C1 segment of cervical spinal cord (tissue), 14 donors: ENCODE results near the gene SSB.
"Not testable (repeated sequence)": the region's sequence is repeated elsewhere in the genome, so short reads cannot be mapped to it uniquely, and the experiment has no call there.

Experiments used
- DNase-seq, 14 donors: peaks; one replicate each; lab custom pipeline; 2025; lab: John Stamatoyannopoulos, UW

SSB gene

GRCh38 chr2:169798718-169799592 is at the start of gene SSB:
Gene SSB, plus strand, starts transcription at chr2:169798871. Its CDS starts 2,090 bp downstream, at chr2:169800961.
- peak; percentile 21 to 92 (median 82) for DNase-seq

DNA sequence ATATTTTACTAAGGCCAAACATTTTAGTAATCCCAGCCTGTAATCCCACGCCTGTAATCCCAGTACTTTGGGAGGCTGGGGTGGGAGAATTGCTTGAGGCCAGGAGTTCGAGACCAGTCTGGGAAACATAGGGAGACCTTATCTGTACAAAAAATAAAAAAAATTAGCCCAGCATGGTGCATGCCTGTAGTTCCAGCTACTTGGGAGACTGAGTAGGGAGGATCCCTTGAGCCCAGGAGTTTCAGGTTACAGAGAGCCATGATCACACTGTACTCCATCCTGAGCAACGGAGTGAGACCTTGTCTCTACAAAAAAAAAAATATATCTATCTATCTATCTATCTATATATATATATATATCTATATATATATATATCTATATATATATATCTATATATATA is 45.9 kb upstream of the SSB start:
- no peak for DNase-seq

DNA sequence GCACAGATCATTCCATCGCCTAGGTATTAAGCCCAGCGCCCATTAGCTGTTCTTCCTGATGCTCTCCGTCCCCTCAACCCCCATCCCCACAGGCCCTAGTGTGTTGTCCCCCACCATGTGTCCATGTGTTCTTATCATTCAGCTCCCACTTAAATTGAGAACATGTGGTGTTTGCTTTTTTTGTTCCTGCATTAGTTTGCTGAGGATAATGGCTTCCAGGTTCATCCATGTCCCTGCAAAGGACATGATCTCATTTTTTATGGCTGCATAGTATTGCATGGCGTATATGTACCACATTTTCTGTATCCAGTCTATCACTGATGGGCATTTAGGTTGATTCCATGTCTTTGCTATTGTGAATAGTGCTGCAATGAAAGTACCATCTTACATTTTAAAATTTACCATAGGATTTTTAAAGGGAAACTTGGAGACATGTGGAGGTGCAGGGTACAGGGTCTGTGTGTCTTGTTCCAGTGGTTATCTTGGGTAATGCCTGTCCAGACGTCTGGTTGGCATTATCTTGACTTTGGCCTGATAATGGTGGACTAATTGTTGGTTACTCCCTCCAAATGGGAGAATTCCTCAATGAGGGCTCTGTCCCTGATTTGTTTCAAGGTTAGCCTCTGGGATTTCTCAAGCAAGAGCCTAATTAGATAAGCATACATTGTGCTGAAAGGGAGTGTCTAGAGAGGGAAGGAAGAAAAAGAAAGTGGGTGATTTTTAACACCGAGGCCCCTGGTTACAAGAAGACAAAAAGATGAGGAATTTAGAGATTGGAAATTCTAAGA is 43.4 kb upstream of the SSB start:
- no peak for DNase-seq

DNA sequence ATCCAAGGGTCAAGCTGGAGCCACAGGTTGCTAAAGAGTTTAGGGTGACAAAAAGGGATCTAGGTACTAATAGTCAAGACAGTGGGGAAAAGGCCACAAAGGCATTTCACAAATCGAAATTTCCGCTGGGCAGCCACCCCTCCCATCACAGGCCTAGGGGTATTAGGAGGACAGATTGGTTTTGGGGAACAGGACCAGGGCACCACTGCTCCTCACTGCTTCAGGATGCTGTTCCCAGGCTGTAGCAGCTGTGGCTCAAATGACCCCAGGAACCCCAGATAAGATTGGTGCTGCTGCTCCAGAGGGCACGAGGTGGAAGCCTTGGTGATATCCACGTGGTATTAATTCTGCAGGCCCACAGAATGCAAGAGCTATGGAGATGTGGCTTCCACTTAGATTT is 42.3 kb upstream of the SSB start:
- no peak for DNase-seq

- DNase-seq, result no peak
Observed at GRCh38 chr2:169757356-169757755, 41.3 kb upstream of the SSB start.

GRCh38 chr2:169757778-169758177 is 40.9 kb upstream of the SSB start:
- no peak for DNase-seq

- no peak for DNase-seq
Observed at GRCh38 chr2:169759987-169760386, 38.7 kb upstream of the SSB start.

DNA sequence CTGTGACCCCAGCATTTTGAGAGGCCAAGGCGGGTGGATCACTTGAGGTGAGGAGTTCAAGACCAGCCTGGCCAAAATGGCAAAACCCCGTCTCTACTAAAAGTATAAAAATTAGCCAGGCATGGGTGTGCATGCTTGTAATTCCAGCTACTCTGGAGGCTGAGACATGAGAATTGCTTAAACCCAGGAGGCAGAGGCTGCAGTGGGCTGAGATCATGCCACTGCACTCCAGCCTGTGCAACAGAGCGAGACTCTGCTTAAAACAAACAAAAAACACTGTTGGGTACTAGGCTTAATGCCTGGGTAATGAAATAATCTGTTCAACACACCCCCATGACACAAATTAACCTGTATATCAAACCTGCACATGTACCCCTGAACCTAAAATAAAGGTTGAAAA is 37.9 kb upstream of the SSB start:
- DNase-seq, result not testable (repeated sequence)

GRCh38 chr2:169761251-169761969 is 37.3 kb upstream of the SSB start:
- DNase-seq, result no peak

DNA sequence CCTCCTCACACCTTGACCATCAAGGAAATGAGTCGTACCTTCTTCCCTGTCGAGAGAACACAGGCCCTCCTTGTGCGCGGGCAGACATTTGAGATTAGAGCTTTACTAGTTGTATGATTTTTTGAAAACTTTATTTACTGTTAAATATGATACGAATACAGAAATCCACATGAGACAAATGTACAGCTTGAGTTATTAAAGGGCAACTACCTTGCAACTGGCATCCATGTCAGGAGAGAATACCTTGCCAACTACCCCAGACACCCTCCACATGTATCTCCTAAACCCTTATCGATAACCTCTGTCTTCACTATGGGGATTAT is 36.7 kb upstream of the SSB start:
- no peak for DNase-seq

DNA sequence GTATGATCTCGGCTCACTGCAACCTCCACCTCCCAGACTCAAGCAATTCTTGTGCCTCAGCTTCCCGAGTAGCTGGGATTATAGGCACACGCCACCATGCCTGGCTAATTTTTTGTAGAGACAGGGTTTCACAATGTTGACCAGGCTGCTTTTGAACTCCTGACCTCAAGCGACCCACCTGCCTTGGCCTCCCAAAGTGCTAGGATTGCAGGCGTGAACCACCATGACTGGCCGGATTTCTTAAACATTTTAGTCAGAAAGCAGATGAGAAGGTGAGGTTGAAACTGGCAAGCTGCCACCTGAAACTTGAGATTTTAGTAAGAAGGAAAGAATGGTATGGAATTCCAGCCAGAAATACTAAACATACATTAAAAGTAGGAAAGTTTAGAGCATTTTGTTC is 33.1 kb upstream of the SSB start:
- DNase-seq, result no peak

GRCh38 chr2:169767243-169767888 is 31.3 kb upstream of the SSB start:
- DNase-seq, result peak in 7 of 14 donors; percentile 2 to 20 (median 5)

DNA sequence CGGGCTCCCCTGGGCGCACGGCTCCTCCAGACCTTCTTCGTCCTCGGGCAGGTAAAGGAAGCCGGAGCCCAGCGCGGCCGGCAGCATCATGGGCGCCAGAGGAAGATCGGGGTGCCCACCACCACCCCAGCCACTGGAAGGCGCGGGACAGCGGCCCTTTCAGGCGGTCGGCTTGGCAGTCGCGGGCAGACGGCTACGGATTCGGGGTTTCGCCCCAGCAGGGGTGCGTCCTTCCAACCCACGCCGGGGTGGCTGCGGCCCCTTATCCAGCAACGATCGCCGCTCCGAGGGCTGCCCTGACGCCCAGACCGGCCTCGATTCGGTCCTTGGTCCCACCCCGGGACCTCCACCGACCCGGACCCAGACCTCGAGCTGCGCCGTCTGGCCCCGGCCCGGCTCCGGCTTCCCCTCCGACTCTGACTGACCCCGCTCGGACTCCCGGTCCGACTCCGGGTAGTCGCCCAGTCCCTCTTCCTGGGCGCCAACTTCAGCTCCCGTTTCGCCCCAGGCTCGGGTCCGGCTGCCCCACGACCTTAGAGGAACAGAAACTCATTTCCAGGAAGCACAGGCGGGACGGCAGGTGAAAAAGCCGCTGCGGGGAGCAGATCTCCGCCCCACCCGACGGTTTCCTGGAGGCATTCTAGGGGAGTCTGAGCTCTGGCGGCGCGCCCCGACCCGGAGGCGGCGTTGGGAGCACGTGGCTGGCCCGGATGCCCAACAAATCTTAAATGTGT is 30.2 kb upstream of the SSB start:
- peak in 1 of 14 donors; percentile 16 for DNase-seq

DNA sequence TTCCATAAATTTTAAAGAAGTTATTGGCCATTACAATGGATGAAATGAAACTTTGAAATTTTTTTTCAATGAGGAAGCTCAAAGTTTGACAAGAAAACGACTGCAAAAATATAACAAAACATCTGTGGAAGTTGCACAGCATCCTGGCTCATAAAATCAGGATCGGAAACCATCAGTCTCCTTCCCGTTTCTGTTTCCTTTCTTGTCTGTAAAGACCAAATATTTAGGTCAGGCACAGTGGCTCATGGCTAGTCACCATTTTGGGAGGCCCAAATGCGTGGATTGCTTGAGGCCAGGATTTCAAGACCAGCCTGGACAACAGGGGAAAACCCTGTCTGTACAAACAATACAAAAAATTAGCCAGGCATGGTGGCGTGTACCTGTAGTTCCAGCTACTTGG is 27.6 kb upstream of the SSB start:
- DNase-seq, result no peak

DNA sequence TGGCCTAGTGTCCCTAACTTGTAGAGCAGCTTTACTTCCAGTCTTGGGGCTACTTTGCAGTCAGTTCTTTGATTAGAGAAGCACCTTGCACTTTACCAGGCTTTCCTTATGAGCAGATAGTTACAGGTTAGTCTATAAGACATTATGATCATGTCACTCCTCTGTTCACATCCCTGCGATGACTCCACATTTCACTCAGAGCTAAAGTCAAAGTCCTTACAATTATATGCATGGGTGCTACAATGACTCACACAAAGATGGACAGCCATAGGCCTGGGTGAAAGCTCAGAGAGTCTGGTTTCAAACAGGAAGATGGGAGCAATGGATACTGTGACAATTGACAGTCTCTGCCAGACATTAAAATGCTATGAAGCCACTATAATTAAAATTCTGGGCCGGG is 27.1 kb upstream of the SSB start:
- no peak for DNase-seq

DNA sequence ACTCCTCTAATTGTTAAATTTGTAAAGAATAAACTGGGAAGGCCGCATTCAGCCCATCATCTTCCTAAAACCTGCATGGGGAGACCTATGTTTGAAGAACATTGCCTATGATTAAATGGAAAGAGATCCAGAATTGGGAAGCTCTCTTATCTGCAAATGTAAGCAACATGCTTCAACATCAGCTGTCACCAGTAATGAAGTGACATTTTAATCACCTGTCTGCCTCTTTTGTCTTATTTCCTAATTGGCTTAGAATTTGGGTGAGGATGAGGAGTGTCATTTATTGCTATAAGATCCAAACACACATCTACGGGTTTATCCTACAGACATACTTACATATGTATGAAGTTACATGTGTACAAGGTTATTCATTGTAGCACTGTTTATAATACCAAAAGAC is 26.0 kb upstream of the SSB start:
- DNase-seq, result no peak

- DNase-seq, result no peak
Observed at GRCh38 chr2:169775354-169775753, 23.3 kb upstream of the SSB start.

- no peak for DNase-seq
Observed at GRCh38 chr2:169775765-169776164, 22.9 kb upstream of the SSB start.

DNA sequence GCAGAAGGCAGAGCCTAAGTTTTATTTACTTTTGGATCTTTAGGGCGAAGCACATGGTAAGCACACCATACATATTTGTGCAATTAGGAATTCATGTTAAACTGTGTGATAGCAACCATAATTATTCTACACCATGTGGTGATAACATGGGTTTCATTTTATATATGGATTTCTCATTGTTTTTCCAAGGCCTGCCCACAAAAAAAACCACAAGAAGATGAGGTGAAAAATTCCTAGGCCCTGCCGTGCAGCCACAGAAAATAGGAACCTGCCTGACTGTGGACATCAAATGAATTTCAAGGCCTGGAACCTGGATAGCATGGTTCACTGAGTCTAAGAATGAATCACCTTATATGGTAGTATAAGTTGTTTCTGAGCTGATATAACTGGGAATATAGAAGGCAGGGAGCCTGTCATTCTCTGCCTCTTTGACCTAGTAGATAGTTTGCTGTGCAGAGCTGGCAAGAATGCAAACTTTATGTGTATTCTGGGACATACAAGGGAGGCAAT is 22.4 kb upstream of the SSB start:
- no peak for DNase-seq

GRCh38 chr2:169778446-169778845 is 20.2 kb upstream of the SSB start:
- DNase-seq, result no peak
